Spleen (tissue), 11 donors: Measurements from ENCODE around the gene ZBTB7B. TPM values are rescaled to one million over a fixed set of nuclear protein-coding genes. Genes with fewer than 3 reads are reported as not detected.

Source experiments
- DNase-seq: peaks from one replicate; pipeline ENCODE4 v3.0.0-alpha.2; 2020
- H3K27ac ChIP-seq, 8 donors: fragments of 200-600 bp; sonication (generic) in 7 of 8; 1 replicate in 4 of 8; 2 replicates in 4 of 8; pipeline versions ENCODE4 v1.5.0 to v1.8.0; 2016 to 2021; ENCODE audit warnings: inconsistent platforms in 4 of 8, mild to moderate bottlenecking in 4 of 8, moderate library complexity in 1 of 8
- H3K27me3 ChIP-seq, 7 donors: fragments of 200-600 bp; sonication (generic) in 6 of 7; replicated peaks in 1 of 7; 1 replicate in 4 of 7; 2 replicates in 3 of 7; pipeline versions ENCODE4 v1.5.0 to v1.8.0; 2016 to 2021; ENCODE audit warnings: inconsistent platforms in 3 of 7, mild to moderate bottlenecking in 1 of 7
- H3K36me3 ChIP-seq, 6 donors: fragments of 200-600 bp; sonication (generic) in 5 of 6; 1 replicate in 4 of 6; 2 replicates in 2 of 6; pipeline versions ENCODE4 v1.5.0 to v1.8.0; 2016 to 2021; ENCODE audit warnings: inconsistent platforms in 2 of 6
- H3K4me1 ChIP-seq, 6 donors: fragments of 200-600 bp; sonication (generic) in 5 of 6; 1 replicate in 3 of 6; 2 replicates in 3 of 6; pipeline versions ENCODE4 v1.5.0 to v1.8.0; 2016 to 2021; ENCODE audit warnings: inconsistent platforms in 3 of 6
- H3K4me3 ChIP-seq, 8 donors: fragments of 200-600 bp; sonication (generic) in 7 of 8; 1 replicate in 4 of 8; 2 replicates in 4 of 8; pipeline versions ENCODE4 v1.5.0 to v1.8.0; 2016 to 2021; ENCODE audit warnings: inconsistent platforms in 4 of 8, mild to moderate bottlenecking in 4 of 8, moderate library complexity in 2 of 8
- H3K9me3 ChIP-seq, 8 donors: fragments of 200-600 bp; sonication (generic) in 7 of 8; 1 replicate in 4 of 8; 2 replicates in 4 of 8; pipeline versions ENCODE4 v1.5.0 to v1.8.0; 2016 to 2021; ENCODE audit warnings: inconsistent platforms in 4 of 8
- POLR2A ChIP-seq, 3 donors: fragments of 450-650 bp; IDR thresholded peaks; one replicate each; pipeline ENCODE4 v1.5.1; 2017; ENCODE audit warnings: antibody characterized with exemption in 3 of 3, mild to moderate bottlenecking in 1 of 3
- POLR2AphosphoS5 ChIP-seq, 3 donors: sonication (generic); formaldehyde crosslinking; IDR thresholded peaks; one replicate each; pipeline ENCODE4 v1.5.1; 2017; ENCODE audit warnings: antibody characterized with exemption in 3 of 3
- WGBS, 5 donors: extraction: QIAGEN DNeasy Blood & Tissue Kit in 3 of 5; methylation state at CpG; one replicate each; pipeline versions ENCODE4 v1.1.5 to v1.1.7; 2013 to 2018; 5-methylcytosine and 5-hydroxymethylcytosine counted together
- intact Hi-C: fragments of 100-400 bp; cut with DNase I; formaldehyde crosslinking; loops from one replicate; pipeline ENCODE4 v1.15.0; 2023; ENCODE audit warnings: low total_unique reads
- polyA plus RNA-seq, 3 donors: library from polyadenylated mRNA; stranded (reverse); fragments of 200-250 nt; gene quantifications; one replicate each; pipeline ENCODE4 v1.2.1, GENCODE V29; 2013
- total RNA-seq, 7 donors: library from RNA; depleted of rRNA in 3 of 7; stranded (reverse); fragments of >200 nt in 3 of 7; fragmentation: NEBNext Ultra II Directional in 4 of 7; extraction: Animal tissue kit (Norgen Biotek cat#: 25700) in 4 of 7; gene quantifications; one replicate each; pipeline versions ENCODE4 v1.1.0 to v1.2.1, GENCODE V29; 2016 to 2021
- TF ChIP-seq, protein P1 (sequence below), 11 experiments: fragments of 200-600 bp in 7 of 11; fragments of 450-650 bp in 4 of 11; sonication (generic) in 4 of 11; IDR thresholded peaks in 8 of 11; conservative IDR thresholded peaks in 3 of 11; 1 replicate in 7 of 11; 2 replicates in 4 of 11; pipeline versions ENCODE4 v1.4.0 to v1.8.0; 2016 to 2021; ENCODE audit warnings: antibody characterized with exemption in 11 of 11, inconsistent platforms in 4 of 11, mild to moderate bottlenecking in 1 of 11
- donor health status: healthy with polysubstance abuse.
- donor health status: DM: no; HTN: no; CAD: no; lungs with moderate emphysema.
- donor health status: DM: no; HTN: no; CAD: no.
- donor health status: Bipolar disorder and iron deficiency.
- donor health status: healthy.
- donor health status: DM: no; HTN: no; CAD: no.
- donor health status: DM: yes; HTN: yes; CAD: no.

Gene ZBTB7B
- total and polyA plus RNA-seq, 10 donors, result 11.1 to 88.9 (median 57.5) TPM

DNA sequence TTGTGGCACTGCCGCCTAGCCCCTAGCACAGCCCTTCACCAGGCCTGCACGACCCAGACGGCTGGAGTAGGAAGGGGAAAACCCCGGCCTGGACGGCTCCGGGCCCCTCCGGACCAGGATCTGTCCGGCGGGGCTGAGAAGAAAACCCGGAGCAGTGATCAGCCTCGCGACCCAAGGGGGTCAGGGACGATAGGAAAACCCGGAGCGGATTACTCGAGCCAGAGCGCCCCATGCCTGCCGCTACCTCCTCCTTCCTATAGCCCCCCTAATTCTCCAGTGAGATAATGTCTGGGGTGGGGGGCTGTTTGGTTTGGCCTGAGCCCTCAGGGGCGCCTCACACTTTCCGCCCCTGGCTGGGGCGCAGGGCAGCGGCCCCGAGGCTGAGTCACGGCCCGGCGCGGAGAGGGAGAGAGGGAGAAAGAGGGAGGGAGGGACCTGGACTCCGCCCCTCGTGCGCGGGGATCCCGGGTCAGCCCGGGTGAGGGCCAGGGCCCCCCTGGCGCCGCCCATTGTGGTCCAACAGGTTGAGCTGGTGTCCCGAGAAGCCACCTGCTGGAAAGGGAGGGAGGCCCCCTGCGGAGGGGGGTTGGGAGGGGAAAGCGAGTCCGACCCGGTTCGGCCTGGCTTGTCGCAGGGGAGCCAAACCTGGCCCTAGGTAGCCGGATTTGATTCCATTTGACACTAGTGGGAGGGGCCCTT, 1.7 kb upstream of the ZBTB7B start:
- peak; percentile 95 for DNase-seq
- no peaks in the 10 kb centered on the region for H3K27me3 ChIP-seq
- H3K27ac ChIP-seq, result peak overlapping the region; percentile 89 to 99 (median 95)
- peaks cover 32 to 86% (median 52%) of the 10 kb centered on the region in 6 donors for H3K4me1 ChIP-seq
- TF ChIP-seq POLR2A (IDR thresholded peaks at IDR 0.05) (peak in 1 of 3 donors; percentile 8), POLR2AphosphoS5 (IDR thresholded peaks at IDR 0.05) (peak; percentile 66 to 83 (median 76))
- TF ChIP-seq, protein P1, sequence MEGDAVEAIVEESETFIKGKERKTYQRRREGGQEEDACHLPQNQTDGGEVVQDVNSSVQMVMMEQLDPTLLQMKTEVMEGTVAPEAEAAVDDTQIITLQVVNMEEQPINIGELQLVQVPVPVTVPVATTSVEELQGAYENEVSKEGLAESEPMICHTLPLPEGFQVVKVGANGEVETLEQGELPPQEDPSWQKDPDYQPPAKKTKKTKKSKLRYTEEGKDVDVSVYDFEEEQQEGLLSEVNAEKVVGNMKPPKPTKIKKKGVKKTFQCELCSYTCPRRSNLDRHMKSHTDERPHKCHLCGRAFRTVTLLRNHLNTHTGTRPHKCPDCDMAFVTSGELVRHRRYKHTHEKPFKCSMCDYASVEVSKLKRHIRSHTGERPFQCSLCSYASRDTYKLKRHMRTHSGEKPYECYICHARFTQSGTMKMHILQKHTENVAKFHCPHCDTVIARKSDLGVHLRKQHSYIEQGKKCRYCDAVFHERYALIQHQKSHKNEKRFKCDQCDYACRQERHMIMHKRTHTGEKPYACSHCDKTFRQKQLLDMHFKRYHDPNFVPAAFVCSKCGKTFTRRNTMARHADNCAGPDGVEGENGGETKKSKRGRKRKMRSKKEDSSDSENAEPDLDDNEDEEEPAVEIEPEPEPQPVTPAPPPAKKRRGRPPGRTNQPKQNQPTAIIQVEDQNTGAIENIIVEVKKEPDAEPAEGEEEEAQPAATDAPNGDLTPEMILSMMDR (IDR thresholded peaks at IDR 0.05 in 8 of 11, conservative IDR thresholded peaks at IDR 0.05 in 3 of 11), result peak in 2 of 11 experiments; percentile 11 to 15
- H3K9me3 ChIP-seq, result no peaks in the 10 kb centered on the region
- peak overlapping the region; percentile 71 to 90 (median 78) for H3K4me3 ChIP-seq
- H3K36me3 ChIP-seq, result no peaks in the 10 kb centered on the region
- WGBS, 5 donors, result 0 to 1% (median 0%) methylated on average over 19 to 43 of the region's 43 CpGs
- intact Hi-C loops, result loop anchor here (5.0 to 10.0 kb wide), 2 partner anchors 39 to 64 kb away; partner anchors contain the start of genes EFNA4 and PYGO2

DNA sequence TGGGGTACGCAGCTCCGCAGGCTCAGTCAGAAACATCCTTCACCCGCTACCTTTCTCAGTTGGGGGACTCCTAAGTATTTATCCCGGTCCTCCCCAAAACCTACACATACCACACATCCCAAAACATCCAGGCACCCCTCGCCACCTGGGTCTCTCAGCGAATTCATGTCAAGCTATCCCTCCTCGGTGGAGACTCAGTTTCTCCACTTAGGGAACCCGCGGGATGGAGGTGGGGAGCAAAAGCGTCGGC, 1.3 kb upstream of the ZBTB7B start:
- H3K4me3 ChIP-seq, result peak overlapping the region; percentile 71 to 90 (median 78)
- peak overlapping the region; percentile 89 to 99 (median 95) for H3K27ac ChIP-seq
- H3K36me3 ChIP-seq, result no peaks in the 10 kb centered on the region
- 0% methylated on average over 7 to 11 of the region's 11 CpGs for WGBS, 5 donors
- no peak for DNase-seq
- no peaks in the 10 kb centered on the region for H3K9me3 ChIP-seq
- TF ChIP-seq, protein P1 (IDR thresholded peaks at IDR 0.05 in 8 of 11, conservative IDR thresholded peaks at IDR 0.05 in 3 of 11), result no peak
- TF ChIP-seq POLR2AphosphoS5 (IDR thresholded peaks at IDR 0.05) (no peak), POLR2A (IDR thresholded peaks at IDR 0.05) (no peak)
- peaks cover 37 to 86% (median 56%) of the 10 kb centered on the region in 6 donors for H3K4me1 ChIP-seq
- no peaks in the 10 kb centered on the region for H3K27me3 ChIP-seq
- intact Hi-C loops, result loop anchor here (5.0 to 10.0 kb wide), 2 partner anchors 39 to 63 kb away; partner anchors contain the start of genes EFNA4 and PYGO2

DNA sequence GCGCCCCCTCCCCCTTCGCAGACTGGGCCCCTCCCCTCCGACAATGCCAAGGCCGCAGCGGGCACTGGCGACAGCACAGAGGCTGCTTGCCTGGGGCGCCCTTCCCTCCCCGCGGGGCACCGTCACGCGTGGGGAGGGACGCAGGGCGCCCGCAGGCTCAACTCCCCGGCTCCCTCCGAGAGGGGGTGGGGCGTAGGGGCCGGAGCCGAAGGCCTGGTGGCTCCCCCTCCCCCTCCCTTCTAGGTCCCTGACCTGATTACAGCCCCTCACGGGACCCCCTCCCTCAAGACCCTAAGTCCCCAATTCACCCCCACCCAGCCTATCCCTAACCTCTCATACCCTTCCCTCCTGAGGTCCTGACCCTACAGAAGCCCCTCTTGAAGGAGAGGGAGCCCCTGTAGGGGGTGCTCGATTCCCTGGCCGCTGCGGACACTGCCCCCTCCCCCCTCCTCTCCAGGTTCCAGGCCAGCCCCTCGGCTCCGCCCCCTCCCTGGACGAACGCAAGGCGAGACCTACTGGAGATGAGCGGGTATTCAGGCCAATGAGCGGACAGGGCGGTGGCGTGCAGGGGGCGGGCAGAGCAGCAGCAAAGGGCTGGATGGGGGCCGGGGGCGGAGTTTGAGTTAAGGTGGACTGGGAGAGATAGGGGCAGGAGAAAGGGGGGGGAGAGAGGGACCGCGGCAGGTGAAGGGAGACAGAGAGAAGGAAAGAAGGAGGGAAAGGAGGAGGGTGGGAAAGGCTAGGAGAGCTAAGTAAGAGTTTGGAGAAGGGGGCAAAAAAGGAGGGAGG, 733 bp upstream of the ZBTB7B start:
- Histone ChIP-seq H3K36me3 (no peaks in the 10 kb centered on the region), H3K4me1 (peaks cover 42 to 91% (median 61%) of the 10 kb centered on the region in 6 donors), H3K27me3 (no peaks in the 10 kb centered on the region), H3K9me3 (no peaks in the 10 kb centered on the region), H3K27ac (peak overlapping the region; percentile 89 to 99 (median 95)), H3K4me3 (peak overlapping the region; percentile 71 to 90 (median 78))
- peak in 1 of 3 donors; percentile 1 for TF ChIP-seq POLR2A (IDR thresholded peaks at IDR 0.05)
- peak; percentile 78 to 86 (median 85) for TF ChIP-seq POLR2AphosphoS5 (IDR thresholded peaks at IDR 0.05)
- TF ChIP-seq, protein P1 (IDR thresholded peaks at IDR 0.05 in 8 of 11, conservative IDR thresholded peaks at IDR 0.05 in 3 of 11), result peak in 8 of 11 experiments; percentile 6 to 38 (median 36)
- peak; percentile 100 for DNase-seq
- 0 to 1% (median 1%) methylated on average over 22 to 38 of the region's 38 CpGs for WGBS, 5 donors
- intact Hi-C loops, result loop anchor here (5.0 to 10.0 kb wide), 2 partner anchors 40 to 63 kb away; partner anchors contain the start of genes EFNA4 and PYGO2
